ENCODE results near the gene CCL11.

CCL11 gene

DNA sequence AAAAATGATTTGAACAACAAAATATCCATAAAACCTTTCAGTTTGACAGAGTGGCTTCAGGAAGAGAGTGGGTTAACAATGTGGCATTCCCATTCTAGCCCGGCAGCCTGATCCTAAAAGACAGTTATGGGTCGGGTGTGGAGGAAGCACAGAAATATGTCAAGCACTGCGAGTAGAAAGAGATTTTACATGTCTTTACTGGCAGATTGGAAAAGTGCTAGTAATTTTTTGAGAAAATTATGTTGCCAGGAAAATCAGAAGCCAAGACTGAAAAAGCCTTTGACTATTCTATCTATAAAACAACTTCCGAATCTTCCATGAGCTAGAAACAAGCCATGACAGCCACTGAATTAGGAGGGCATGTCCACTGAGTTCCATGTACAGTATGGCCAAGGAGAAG lies 24.7 kb upstream of the CCL11 start:
- Histone ChIP-seq H3K36me3 (ENCODE audit: control insufficient read depth, insufficient read depth, low read length) (no peaks in the 10 kb centered on the region), H3K27me3 (ENCODE audit: control insufficient read depth, insufficient read depth, low read length) (no peaks in the 10 kb centered on the region), H3K9me3 (ENCODE audit: control insufficient read depth, low read length) (no peaks in the 10 kb centered on the region), H3K9ac (ENCODE audit: low read length) (no peak overlapping the region), H3K4me3 (ENCODE audit: low read length) (no peak overlapping the region), H3K4me1 (ENCODE audit: control insufficient read depth, insufficient read depth, low read length) (no peaks in the 10 kb centered on the region)

- Histone ChIP-seq H3K9ac (ENCODE audit: low read length) (no peak overlapping the region), H3K4me3 (ENCODE audit: low read length) (no peak overlapping the region), H3K4me1 (ENCODE audit: control insufficient read depth, insufficient read depth, low read length) (no peaks in the 10 kb centered on the region), H3K36me3 (ENCODE audit: control insufficient read depth, insufficient read depth, low read length) (no peaks in the 10 kb centered on the region), H3K9me3 (ENCODE audit: control insufficient read depth, low read length) (no peaks in the 10 kb centered on the region), H3K27me3 (ENCODE audit: control insufficient read depth, insufficient read depth, low read length) (no peaks in the 10 kb centered on the region)
Measured at GRCh38 chr17:34261568-34262337, 23.8 kb upstream of the CCL11 start.

GRCh38 chr17:34265711-34266110 lies 19.8 kb upstream of the CCL11 start:
- Histone ChIP-seq H3K4me3 (ENCODE audit: low read length) (no peak overlapping the region), H3K36me3 (ENCODE audit: control insufficient read depth, insufficient read depth, low read length) (no peaks in the 10 kb centered on the region), H3K4me1 (ENCODE audit: control insufficient read depth, insufficient read depth, low read length) (no peaks in the 10 kb centered on the region), H3K27me3 (ENCODE audit: control insufficient read depth, insufficient read depth, low read length) (no peaks in the 10 kb centered on the region), H3K9me3 (ENCODE audit: control insufficient read depth, low read length) (no peaks in the 10 kb centered on the region), H3K9ac (ENCODE audit: low read length) (no peak overlapping the region)

DNA sequence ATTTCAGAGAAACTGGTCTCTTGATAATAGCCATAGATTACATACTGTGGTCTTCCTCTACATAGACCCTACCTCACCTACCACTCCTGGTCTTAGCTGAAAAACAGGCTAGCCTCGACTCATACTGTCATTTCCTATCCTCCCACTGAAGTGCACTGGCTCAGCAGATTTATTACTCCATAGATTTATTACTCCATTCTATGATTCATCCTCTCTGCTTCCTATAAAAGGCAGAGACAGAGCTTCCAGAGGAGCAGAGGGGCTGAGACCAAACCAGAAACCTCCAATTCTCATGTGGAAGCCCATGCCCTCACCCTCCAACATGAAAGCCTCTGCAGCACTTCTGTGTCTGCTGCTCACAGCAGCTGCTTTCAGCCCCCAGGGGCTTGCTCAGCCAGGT lies 15.6 kb upstream of the CCL11 start, which contains the start of gene CCL7:
CCL7 (plus strand) TSS at position 253 of the 400 bp plus-strand sequence; CDS start at position 323, 70 bp downstream.
- no peak within 1 kb of the TSS for H3K9ac ChIP-seq (ENCODE audit: low read length)
- no peaks in the 10 kb centered on the region for H3K9me3 ChIP-seq (ENCODE audit: control insufficient read depth, low read length)
- no peaks in the 10 kb centered on the region for H3K36me3 ChIP-seq (ENCODE audit: control insufficient read depth, insufficient read depth, low read length)
- H3K4me3 ChIP-seq (ENCODE audit: low read length): no peak within 1 kb of the TSS
- H3K4me1 ChIP-seq (ENCODE audit: control insufficient read depth, insufficient read depth, low read length): no peaks in the 10 kb centered on the region
- H3K27me3 ChIP-seq (ENCODE audit: control insufficient read depth, insufficient read depth, low read length): no peaks in the 10 kb centered on the region

DNA sequence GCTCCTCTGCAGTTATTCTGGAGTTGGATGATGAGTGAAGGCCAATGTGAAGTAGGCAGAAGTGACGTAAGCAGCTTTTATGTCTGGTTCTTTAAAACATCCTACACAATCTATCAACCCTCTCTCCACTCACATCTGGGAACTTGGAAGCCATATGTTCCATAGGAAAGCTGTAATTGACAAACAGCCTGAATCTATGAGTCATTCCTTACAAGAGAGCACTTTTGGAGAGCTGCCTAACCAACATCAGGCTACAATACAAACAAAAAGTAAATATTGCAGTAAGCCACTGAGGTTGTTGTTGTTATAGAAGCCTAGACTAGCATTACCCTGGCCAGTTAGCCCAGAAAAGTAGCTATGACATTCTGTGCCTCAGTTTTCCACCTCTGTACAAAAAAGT lies 9.7 kb upstream of the CCL11 start:
- no peaks in the 10 kb centered on the region for H3K9me3 ChIP-seq (ENCODE audit: control insufficient read depth, low read length)
- H3K4me1 ChIP-seq (ENCODE audit: control insufficient read depth, insufficient read depth, low read length): no peaks in the 10 kb centered on the region
- no peak overlapping the region for H3K9ac ChIP-seq (ENCODE audit: low read length)
- H3K4me3 ChIP-seq (ENCODE audit: low read length): no peak overlapping the region
- no peaks in the 10 kb centered on the region for H3K27me3 ChIP-seq (ENCODE audit: control insufficient read depth, insufficient read depth, low read length)
- no peaks in the 10 kb centered on the region for H3K36me3 ChIP-seq (ENCODE audit: control insufficient read depth, insufficient read depth, low read length)

DNA sequence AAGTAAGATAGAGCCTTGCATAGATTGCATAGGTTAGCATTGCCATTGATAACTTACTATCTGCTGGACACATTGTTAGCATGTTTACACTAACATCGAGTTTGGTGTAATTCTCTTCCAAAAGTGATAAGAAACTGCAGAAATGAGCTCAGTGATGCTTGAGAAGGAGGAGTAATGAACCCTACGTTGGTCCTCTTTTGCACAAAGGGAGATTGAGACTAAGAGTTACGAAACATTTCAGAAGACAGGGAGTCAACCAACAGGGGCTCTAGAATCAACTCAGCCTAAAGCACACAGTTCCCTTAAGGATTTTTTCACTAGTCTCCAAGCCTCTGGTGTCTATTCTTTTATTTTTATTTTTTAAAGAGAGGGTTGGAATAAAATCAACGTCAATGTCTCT lies 8.7 kb upstream of the CCL11 start:
- H3K9ac ChIP-seq (ENCODE audit: low read length): no peak overlapping the region
- no peaks in the 10 kb centered on the region for H3K9me3 ChIP-seq (ENCODE audit: control insufficient read depth, low read length)
- H3K27me3 ChIP-seq (ENCODE audit: control insufficient read depth, insufficient read depth, low read length): no peaks in the 10 kb centered on the region
- H3K4me1 ChIP-seq (ENCODE audit: control insufficient read depth, insufficient read depth, low read length): no peaks in the 10 kb centered on the region
- no peak overlapping the region for H3K4me3 ChIP-seq (ENCODE audit: low read length)
- no peaks in the 10 kb centered on the region for H3K36me3 ChIP-seq (ENCODE audit: control insufficient read depth, insufficient read depth, low read length)

DNA sequence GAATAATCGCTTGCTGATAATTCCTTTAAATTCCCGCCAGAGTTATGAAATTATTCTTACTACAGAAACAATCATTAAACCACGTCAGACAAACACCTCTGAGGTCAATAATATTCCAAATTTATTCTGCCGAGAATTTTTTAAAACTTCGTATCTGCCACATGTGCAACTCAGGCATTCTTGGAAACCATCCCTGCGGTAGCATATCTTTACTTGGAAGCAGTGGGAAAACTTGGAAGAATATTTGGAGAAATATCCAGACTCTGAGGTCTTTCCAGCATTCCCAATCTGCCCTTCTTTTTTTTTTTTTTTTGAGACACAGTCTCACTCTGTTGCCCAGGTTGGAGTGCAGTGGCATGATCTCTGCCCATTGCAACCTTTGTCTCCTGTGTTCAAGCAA lies 2.0 kb upstream of the CCL11 start:
- Histone ChIP-seq H3K36me3 (ENCODE audit: control insufficient read depth, insufficient read depth, low read length) (no peaks in the 10 kb centered on the region), H3K4me1 (ENCODE audit: control insufficient read depth, insufficient read depth, low read length) (no peaks in the 10 kb centered on the region), H3K27me3 (ENCODE audit: control insufficient read depth, insufficient read depth, low read length) (no peaks in the 10 kb centered on the region), H3K9ac (ENCODE audit: low read length) (no peak overlapping the region), H3K4me3 (ENCODE audit: low read length) (no peak overlapping the region), H3K9me3 (ENCODE audit: control insufficient read depth, low read length) (no peaks in the 10 kb centered on the region)

GRCh38 chr17:34287875-34288274 lies 2.3 kb downstream of the CCL11 start:
- no peaks in the 10 kb centered on the region for H3K36me3 ChIP-seq (ENCODE audit: control insufficient read depth, insufficient read depth, low read length)
- no peaks in the 10 kb centered on the region for H3K4me1 ChIP-seq (ENCODE audit: control insufficient read depth, insufficient read depth, low read length)
- no peaks in the 10 kb centered on the region for H3K9me3 ChIP-seq (ENCODE audit: control insufficient read depth, low read length)
- no peak overlapping the region for H3K4me3 ChIP-seq (ENCODE audit: low read length)
- no peak overlapping the region for H3K9ac ChIP-seq (ENCODE audit: low read length)
- H3K27me3 ChIP-seq (ENCODE audit: control insufficient read depth, insufficient read depth, low read length): no peaks in the 10 kb centered on the region

DNA sequence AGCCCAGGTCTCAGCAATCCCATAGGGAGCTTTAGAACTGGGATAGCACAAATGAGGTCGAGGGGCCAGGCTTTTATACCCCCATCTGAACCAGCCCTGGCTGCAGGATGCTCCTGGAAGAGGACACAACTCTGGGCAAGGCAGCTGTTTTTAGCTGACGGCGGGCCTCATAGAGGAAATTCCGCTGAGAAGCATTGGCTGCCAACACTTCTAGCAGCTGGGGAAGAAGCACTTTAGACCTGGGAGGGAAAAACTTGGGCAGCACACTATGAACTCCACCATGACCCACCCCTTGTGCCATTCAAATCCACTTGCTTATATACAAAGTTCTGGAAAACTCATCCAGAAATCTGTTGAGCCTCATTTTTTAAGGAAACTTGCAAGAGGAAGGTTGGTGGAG lies 5.0 kb downstream of the CCL11 start:
- Histone ChIP-seq H3K9ac (ENCODE audit: low read length) (no peak overlapping the region), H3K36me3 (ENCODE audit: control insufficient read depth, insufficient read depth, low read length) (no peaks in the 10 kb centered on the region), H3K4me1 (ENCODE audit: control insufficient read depth, insufficient read depth, low read length) (no peaks in the 10 kb centered on the region), H3K27me3 (ENCODE audit: control insufficient read depth, insufficient read depth, low read length) (no peaks in the 10 kb centered on the region), H3K9me3 (ENCODE audit: control insufficient read depth, low read length) (no peaks in the 10 kb centered on the region), H3K4me3 (ENCODE audit: low read length) (no peak overlapping the region)

- H3K9me3 ChIP-seq (ENCODE audit: control insufficient read depth, low read length): no peaks in the 10 kb centered on the region
- H3K4me3 ChIP-seq (ENCODE audit: low read length): no peak overlapping the region
- H3K9ac ChIP-seq (ENCODE audit: low read length): no peak overlapping the region
Measured at GRCh38 chr17:34291721-34292348, 6.3 kb downstream of the CCL11 start.

DNA sequence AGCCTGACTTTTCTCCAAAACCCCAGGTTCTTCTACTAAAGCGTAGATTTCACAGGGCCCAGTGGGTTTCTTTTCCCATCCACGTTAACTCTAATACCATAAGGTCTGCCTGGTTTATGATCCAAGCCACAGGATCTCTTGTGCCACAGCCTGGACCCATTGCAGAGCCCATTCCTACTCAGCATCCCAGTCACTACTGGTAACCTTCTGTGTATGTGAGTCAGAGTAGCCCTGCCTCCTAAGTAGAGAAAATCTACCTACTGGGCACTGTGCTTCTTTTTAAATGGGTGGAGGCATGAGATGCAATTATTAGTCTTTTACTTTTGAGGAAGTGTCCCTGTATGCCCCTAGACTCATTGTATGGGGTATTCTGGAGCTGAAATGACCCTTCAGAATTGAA lies 13.5 kb downstream of the CCL11 start:
- no peaks in the 10 kb centered on the region for H3K9me3 ChIP-seq (ENCODE audit: control insufficient read depth, low read length)
- no peak overlapping the region for H3K4me3 ChIP-seq (ENCODE audit: low read length)
- no peaks in the 10 kb centered on the region for H3K27me3 ChIP-seq (ENCODE audit: control insufficient read depth, insufficient read depth, low read length)
- H3K9ac ChIP-seq (ENCODE audit: low read length): no peak overlapping the region
- H3K36me3 ChIP-seq (ENCODE audit: control insufficient read depth, insufficient read depth, low read length): no peaks in the 10 kb centered on the region
- H3K4me1 ChIP-seq (ENCODE audit: control insufficient read depth, insufficient read depth, low read length): no peaks in the 10 kb centered on the region

More at GRCh38 chr17:34291721-34292348, 6.3 kb downstream of the CCL11 start:
- Histone ChIP-seq H3K36me3 (ENCODE audit: control insufficient read depth, insufficient read depth, low read length) (no peaks in the 10 kb centered on the region), H3K4me1 (ENCODE audit: control insufficient read depth, insufficient read depth, low read length) (no peaks in the 10 kb centered on the region), H3K27me3 (ENCODE audit: control insufficient read depth, insufficient read depth, low read length) (no peaks in the 10 kb centered on the region)

DNA sequence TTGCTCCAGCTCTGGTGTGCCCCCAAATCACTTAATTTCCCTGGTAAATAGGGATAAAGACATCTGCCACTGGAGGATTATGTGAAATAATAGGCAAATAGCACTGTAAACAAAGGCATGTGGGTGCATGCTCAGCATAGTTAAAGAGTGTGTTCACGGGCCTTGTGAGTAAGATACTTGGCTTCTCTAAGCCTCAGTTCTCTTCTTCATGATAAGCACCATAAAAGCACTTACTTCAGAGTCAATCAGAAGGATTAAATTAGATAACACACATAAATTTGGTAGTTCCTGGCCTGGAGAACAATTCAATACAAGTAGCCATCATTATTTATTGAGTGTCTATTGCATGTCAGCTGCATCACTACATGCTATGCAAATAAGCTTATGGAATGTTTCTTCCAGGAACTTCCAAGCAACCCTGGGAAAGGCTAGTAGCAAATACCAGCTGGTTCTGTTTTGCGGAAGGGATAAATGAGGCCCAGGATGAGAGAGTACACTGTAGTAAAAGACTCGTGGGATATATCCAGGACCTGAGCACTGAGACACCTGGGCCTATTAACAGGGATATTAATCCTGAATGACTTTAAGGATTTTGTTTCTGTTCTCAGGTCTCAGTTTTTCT lies 14.5 kb downstream of the CCL11 start:
- H3K36me3 ChIP-seq (ENCODE audit: control insufficient read depth, insufficient read depth, low read length): no peaks in the 10 kb centered on the region
- no peaks in the 10 kb centered on the region for H3K4me1 ChIP-seq (ENCODE audit: control insufficient read depth, insufficient read depth, low read length)
- no peak overlapping the region for H3K4me3 ChIP-seq (ENCODE audit: low read length)
- H3K9me3 ChIP-seq (ENCODE audit: control insufficient read depth, low read length): no peaks in the 10 kb centered on the region
- no peaks in the 10 kb centered on the region for H3K27me3 ChIP-seq (ENCODE audit: control insufficient read depth, insufficient read depth, low read length)
- no peak overlapping the region for H3K9ac ChIP-seq (ENCODE audit: low read length)
